Glomerular visceral epithelial cell (primary cell): ENCODE results near the gene RNF208.
A peak's percentile ranks its signal among the peaks of the same experiment; 100 is the strongest.

ENCODE experiments used
- DNase-seq: peaks from one replicate; pipeline ENCODE4 v3.0.0-alpha.2; 2016; ENCODE audit errors: extremely low spot score

RNF208 gene

DNA sequence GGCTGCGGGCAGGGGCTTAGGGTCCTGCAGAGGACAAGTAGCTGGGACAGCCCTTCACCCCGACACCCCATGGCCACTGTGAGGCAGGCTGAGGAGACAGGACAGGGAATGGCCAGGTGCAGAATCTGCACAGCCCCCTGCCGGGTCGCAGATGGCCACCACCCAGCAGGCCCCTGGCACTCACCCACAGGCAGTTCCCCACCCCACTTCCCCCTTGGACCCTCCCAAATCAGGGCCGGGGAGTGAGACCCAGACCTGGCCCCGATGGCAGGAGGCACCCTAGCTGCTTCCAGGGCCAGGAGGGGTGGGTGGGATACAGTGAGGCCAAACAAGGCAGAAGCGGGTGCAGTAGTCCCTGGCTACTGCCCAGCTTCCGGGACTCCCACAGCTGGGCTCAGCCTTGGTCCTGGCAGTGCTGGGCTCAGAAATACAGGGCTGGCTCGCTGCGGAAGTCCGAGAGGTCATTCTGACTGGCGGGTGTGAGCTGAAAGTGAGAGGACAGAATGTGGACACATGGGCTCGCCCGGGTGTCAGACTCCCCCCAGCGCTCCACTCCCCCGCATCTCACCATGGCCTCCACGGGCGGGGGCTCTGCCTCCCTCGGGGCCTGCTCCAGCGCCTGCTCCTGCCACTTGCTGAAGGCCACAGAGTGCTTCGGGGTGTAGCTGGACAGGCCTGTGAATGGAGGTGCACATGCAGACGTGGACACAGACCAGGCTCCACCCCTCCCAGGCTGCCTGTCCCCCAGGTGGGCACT lies 30.2 kb downstream of the RNF208 start:
- DNase-seq, result no peak

DNA sequence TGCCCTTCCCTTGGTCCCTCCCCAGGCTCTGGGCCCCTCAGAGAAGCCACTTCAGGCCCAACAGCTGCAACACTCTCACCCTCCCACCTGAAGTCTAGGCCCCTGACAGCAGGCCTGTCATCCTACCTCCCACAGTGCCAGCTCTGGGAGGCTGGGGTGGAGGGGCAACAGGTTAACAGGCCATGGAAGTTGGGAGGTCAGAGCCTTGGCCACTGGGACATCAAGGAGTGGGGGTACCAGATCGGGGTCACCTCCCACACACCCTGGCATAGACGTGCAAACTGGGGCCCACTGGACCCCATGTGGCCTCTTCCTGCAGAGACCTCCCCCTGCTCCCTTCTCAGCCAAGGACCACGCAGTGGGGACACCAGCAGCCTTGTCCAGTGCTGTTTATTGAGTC lies 30.8 kb downstream of the RNF208 start:
- no peak for DNase-seq

DNA sequence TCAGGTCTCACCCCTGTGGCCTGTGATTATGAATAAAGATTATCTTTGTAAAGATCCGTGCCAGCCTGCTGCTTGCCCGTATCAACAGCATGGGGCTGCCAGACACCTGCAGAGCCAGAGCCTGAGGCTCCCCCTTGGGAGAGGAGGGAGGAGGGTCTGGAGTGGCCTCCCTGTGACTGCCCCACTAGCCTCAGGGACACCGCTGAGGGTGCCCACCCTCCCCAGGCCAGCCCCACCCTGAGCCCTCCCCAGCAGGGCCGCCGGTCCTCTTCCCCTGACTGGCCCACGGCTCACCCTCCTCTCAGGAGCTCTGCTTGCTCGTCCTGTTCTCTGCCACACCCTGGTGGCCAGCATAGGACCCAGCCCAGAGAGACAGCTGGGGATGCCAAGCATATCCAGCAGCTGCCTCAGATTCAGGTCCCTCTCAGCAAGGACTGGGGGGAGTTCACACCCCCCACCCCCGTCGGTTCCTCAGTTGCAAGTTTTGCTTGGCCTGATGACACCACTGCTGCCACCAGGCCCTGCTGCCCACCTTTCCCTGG lies 31.7 kb downstream of the RNF208 start:
- no peak for DNase-seq

DNA sequence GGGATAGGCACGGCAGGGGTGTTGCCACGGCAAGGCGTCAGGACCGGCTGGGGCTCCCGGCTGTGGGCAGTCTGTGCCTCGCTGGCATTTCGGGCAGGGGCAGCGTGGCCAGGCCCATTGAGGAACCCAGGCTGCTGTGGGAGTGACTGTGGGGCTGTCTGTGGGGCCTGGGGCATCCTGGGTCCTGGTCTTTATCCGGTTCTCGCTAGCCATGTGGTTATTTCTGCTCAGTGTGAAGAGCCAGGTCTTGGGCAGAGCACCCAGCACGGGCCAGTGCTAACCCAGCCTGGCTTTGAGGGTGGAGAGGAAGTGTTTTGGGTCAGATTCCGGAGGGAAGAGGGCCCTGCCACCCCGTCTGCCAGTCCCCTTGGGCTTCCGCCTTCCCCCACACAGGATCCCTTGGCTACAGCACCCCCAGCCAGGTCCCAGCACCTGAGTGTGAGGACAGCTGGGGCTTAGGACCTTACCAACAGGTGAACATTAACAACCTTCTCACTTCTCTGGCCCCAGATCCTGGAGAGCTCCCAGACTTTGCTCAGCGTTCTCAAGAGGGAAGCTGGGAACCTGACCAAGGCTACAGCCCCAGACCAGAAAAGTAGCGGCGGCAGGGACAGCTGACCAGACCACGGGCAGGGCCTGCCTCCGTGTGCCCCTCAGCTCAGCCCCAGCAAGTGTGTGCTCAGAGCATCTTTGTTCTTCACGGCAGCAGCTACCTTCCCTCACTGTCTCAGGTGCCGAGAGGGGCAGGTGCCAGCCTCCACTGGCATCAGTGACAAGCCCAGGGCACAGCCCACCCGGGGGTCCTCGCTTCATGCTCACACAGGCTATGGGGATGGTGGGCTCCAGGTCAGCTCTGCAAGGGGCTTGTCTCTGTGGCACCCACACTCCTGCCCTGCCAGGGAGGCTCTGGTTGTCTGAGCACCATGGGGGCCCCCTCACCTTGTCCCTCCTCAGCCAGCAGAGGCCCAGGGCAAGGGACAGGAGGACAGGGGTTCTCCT lies 32.4 kb downstream of the RNF208 start:
- DNase-seq, result no peak

DNA sequence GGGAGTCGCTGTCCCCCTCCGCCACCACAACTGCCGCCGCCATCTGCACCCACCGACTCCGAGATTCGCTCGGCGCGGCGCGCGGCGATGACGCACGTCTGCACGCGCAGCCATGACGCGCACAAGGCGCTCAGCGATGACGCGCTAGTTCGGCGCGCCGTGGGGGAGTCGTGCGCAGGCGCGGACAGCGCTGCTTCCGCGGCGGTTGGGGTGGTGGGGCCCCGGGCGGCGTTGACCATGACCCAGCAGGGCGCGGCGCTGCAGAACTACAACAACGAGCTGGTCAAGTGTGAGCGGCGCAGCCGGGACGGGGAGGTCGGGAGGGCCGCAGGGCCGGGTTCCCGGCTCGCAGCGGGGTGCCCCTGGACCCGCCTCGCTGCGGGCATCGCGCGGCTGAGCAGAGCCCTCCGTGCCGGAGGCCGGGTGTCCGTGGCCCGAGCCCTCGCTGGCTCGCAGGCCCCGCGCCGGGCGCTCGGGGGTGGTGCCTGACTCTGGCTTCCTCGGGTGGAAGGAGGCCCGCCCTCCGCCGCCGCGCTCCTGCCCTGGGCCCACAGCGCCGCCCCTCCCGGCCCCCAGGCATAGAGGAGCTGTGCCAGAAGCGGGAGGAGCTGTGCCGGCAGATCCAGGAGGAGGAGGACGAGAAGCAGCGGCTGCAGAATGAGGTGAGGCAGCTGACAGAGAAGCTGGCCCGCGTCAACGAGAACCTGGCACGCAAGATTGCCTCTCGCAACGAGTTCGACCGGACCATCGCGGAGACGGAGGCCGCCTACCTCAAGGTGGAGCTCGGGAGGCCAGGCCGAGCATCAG lies 33.3 kb downstream of the RNF208 start, which contains the start of the genes ANAPC2 and SSNA1:
ANAPC2 (minus strand) TSS at position 71 of the 807 bp plus-strand sequence; CDS start at position 43, 28 bp downstream.
SSNA1 (plus strand) TSS at position 187 of the 807 bp plus-strand sequence; CDS start at position 238, 51 bp downstream.
- peak; percentile 94 for DNase-seq

DNA sequence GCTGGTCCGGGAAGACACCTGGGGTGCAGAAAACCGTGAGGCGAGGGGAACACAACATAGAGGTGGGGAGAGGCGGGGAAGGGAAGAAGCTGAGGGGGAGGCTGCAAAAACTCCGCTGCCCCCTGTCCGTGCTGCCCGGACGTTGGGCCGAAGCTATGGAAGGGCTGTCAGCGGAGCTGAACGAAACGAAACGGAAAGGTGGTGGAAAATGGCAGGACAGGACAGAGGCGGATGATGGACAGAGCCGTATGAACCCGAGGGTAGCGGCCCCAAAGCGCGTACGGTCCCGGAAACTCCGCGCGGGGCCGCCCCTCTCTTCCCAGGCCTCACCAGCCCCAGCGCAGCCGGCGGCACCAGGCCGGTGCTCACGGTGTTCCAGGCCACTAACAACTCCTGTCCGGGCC lies 34.0 kb downstream of the RNF208 start:
- DNase-seq, result no peak

DNA sequence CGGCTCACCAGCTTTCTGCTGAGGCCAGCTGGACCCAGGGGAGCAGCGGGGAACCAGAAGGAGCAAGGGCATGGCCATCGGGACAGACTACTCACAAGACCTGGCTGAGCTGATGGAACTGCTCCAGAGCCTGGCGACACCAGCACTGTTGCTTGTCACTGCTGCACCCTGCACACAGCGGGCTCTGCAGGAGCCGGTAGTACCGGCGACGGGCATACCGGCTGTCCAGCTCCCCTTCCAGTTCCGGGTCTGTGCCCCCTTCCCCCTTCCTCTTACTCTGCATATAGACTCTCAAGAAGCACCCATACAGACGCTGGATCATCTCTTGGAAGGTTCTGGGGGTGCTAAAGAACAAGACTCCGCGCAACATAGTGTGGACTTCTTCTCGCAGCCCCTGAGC lies 34.7 kb downstream of the RNF208 start:
- DNase-seq, result no peak

DNA sequence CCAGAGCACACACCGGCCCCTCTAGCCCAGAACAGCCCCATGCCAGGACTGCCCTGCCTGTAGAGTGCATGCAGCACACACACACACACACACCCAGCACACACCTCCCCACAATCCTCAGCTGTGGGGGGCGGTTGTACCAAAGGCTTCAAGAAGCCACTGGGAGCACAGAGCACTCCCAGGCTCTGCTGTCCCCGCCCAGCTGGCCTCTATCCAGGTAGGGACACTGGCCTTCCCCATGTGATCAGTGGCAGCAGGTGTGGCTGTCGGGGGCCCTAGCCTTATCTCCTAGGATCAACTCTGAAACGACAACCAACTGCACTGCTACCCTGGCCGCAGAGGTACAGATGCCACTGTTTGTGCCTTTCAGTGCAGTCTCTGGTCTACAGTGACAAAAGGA lies 35.7 kb downstream of the RNF208 start:
- no peak for DNase-seq

DNA sequence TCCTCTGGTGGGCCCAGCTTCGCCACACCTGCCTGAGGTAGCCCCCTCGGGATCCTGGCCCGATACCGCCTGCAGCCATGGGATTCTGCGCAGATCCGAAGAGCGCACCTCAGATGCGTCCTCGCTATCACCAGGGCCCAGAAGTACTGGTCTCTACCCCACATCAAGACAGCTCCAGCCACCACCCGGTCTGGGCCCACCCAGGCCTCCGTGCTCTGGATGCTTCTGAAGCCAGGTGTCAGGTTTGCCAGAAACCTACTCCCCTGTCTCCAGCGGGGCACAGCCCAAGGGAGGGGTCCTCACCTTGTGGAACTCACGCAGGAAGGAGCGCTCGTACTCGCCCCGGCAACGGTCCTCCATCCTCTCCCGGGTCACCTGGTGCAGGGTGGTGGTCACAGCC lies 36.1 kb downstream of the RNF208 start:
- DNase-seq, result no peak

DNA sequence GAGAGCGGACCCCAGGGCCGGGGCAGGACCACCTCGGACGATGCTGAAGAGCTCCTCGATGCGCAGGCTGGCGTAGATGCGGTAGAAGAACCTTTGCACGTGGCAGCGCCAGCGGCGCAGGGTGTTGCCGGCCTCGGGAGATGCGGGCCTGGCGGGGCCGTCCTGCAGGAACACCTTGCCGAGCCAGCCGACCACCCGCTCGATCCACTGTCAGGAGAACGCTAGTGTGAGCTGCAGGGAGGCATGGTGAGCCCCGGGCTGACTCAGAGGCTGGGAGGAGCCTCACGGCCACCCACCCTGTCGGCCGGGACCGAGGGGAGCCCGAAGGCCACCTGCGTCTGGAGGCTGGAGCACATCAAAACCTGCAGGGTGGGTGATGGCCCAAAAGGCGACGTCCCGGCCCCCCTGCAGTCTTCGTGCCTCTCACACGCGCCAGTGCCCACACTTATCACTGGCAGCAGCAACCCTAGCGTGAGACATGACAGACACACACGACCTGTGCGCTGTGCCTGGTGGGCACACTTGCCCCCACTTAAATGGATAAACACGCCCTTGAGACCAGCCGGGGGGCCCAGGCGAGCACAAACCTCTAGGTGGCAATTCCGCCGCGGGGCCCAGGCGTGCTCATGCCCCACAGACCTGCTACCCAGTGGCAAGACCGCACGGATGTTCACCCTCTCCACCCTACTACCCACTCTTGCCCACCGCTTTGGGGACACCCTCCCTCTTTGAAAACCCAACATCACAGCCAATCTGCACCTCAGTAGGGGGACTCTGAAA lies 37.0 kb downstream of the RNF208 start:
- DNase-seq, result no peak

DNA sequence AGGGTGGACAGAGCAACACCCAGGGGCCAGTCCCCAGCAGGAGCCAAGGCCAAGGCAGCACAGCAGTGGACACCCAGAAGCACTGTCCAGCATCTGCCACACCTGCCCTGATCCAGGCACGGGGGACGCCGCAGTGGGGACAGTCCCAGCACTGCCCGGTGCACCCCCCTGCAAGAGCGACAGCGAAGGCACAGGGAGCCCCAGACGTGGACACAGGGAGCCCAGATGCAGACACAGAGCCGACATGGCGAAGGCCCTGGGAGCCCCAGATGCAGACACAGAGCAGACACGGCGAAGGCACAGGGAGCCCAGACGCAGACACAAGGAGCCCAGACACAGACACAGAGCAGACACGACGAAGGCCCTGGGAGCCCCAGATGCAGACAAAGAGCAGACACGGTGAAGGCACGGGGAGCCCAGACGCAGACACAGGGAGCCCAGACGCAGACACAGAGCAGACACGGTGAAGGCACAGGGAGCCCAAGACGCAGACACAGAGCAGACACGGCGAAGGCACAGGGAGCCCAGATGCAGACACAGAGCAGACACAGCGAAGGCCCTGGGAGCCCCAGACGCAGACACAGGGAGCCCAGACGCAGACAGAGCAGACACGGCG lies 38.0 kb downstream of the RNF208 start:
- DNase-seq, result no peak

DNA sequence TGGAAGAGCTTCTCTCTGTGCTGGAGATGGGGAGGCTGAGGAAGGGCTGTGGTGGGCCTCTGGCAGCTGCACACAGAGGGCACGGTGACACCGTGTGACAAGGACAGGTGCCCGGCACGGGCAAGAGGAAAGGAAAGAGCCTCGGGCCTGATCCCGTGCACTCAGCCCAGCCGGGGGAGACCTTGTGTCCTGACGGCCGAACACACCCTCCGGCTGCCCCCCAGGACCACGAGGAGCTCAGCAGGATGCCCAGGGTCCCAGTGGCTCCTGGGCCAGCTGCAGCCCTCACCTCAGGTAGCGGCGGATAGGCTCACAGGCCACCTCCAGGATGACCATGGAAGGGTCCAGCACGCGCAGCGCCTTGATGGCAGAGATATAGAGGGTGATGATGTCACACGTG lies 39.2 kb downstream of the RNF208 start:
- no peak for DNase-seq

DNA sequence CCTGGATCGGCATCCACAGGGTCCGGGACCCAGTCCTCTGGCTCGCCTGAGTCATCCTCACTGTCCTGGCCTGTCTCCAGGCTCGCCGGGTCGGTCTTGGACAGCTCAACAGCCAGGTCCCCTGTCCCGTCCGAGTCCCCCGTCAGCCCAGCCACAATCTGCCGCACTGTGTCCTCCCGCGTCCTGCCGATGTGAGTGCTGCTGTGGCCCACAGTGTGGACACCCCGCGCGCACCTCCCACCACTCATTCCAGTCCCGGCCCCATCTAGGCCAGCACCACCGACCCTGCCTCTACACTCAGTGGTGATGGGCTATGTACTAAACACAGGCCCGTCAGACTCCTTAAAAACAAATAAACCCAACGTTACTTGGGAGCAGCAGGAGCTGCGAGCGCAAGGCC lies 40.4 kb downstream of the RNF208 start:
- DNase-seq, result no peak

DNA sequence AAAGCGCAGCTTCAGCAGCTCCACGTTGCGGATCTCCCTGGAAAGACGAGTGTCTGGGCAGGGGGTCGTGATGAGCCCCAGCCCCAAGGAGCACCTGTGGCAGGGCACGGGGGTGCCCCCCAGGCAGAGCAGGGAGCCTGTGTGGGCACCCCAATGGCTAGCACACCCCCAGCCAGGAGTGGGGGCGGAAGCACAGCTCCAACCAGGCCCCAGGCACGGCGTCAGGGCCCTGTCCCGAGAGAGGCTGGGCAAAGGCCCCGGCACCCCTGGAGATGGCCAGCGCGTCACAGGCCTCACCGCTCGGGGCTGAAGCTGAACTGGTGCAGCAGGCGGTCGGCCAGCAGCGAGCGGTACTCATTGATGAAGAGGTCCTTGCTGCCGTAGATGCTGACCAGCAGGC lies 41.5 kb downstream of the RNF208 start:
- no peak for DNase-seq

DNA sequence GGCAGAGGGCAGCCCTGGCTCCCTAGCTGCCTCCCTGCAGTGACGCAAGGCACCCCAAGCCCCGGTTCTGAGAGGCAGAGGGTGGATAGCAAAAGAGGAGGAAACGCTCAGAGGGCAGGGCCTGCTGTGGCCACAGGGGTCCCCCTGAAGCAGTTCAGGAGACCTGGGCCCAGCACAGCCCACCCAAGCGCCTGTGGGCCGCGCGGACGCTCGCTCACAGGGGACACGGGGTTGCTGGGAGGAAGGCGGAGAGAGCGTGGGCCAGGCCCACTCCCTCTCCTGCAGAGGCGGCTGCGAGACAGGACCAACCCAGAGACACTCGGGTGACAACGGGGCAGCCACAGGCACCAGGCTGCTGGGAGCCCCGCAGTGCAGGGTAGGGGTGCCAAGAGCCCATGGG lies 42.3 kb downstream of the RNF208 start:
- no peak for DNase-seq

DNA sequence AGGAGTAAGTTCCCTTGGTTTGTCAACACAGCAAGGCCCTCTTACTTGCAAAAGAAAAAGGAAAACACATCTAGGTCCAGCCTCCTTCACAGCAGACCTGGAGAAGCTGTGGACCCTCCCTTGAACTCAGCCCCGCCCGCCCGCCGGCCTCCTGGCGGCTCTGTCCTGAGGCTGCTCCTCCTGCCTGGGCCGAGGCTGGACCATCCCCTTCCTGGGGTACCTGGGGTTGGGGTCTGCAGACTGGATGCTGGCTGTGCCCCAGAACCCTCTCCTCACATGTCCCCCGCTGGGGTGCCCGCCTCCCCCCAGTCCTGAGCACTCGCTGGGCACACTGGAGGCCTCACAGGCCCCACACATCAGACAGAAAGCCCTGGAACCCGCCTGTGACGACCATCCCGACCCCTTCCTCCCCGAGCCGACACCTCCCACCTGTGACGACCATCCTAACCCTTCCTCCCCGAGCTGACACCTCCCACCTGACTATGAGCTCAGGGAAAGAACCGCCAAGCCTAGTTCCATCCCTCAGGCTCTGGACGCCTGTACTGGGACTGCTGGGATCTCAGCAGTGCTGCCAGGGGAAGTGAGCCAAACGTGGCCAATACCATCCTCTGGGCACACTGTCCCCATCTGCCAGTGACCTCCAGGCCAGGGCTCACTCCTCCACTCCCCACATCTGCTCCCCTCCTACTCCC lies 43.0 kb downstream of the RNF208 start:
- no peak for DNase-seq

DNA sequence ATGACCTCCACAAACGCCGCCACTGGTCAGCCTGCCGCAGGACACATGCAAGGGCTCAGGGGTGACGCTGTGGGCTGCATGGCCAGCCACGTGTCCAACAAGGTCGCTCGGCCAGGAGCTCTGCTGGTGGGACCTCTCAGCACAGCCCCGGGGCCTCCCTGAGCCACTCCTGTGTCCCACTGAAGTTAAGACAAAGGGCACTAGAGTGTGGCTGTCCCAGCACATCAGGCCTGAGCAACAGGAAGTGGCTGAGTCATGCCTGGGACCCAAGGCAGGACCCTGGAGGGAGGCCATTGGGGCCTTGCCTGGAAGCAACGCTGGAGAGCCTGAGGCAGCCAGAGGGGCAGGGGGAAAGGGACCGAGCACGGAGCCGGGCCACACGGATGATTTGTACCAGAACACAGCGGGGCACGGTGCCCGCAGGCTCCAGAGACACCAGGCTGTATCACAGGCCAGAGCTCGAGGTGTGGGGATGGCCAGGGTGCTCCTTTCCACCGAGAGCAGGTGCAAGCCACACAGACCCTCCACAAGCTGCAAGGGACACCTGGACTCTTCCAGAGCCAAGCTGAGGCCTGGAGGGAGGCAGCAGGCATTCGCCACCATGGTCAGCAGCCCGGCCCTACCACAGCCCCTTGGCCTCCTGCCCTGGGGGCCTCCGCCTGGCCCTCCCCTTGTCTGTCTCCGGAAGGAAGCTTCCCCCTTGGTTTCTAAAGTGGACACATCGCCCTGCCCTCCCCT lies 43.7 kb downstream of the RNF208 start:
- no peak for DNase-seq

DNA sequence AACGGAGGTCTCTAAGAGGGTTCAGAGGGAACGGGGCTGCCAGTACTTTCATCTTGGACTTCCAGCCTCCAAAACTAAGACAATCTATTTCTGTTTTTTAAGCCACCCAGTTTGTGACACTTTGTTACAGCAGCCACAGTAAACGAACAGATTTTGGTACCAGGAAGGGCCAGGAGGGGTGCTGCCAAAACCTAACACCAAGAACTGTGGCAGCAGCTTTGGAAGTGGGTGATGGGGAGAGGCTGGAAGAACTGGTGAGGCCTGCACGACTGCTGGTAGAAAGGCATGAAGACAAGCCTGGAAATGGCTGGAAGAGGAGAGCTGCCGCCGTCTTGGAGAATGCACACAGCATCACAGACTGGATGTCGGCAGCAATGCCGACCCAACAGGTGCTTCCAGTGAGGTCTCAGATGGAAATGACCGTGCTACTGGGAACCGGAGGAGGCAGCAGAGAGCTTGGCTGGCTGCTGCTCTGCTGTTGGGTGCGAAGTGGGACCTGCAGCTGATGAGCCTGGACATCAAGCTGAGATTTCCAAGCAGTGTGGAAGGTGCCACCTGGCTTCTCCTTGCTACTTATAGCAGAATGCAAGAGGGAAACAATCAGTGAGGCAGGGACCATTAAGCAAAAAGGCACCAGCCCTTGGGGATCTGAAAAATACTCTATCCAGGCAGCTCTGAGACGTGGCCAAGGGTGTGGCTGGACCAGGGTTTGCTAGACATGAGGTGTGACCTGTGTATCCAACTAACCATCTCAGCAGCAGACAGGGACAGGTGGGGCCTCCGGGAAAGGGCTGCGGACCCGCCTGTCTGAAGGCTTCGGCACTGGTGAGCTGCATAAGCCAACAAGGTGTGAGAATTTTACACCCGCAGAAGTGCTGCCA lies 45.5 kb downstream of the RNF208 start:
- peak; percentile 40 for DNase-seq
